Measurements from ENCODE around the gene CAMK2A.
"Not testable (repeated sequence)": the region's sequence is repeated elsewhere in the genome, so short reads cannot be mapped to it uniquely, and the experiment has no call there.

Gene CAMK2A

GRCh38 chr5:150253416-150254208, 36.0 kb downstream of the CAMK2A start:
- DNase-seq (ENCODE audit: low read depth) = no peak

- DNase-seq (ENCODE audit: low read depth) = no peak
Observed at GRCh38 chr5:150252489-150252888, 37.1 kb downstream of the CAMK2A start.

GRCh38 chr5:150251504-150251903, 38.1 kb downstream of the CAMK2A start:
- DNase-seq (ENCODE audit: low read depth) = no peak

DNA sequence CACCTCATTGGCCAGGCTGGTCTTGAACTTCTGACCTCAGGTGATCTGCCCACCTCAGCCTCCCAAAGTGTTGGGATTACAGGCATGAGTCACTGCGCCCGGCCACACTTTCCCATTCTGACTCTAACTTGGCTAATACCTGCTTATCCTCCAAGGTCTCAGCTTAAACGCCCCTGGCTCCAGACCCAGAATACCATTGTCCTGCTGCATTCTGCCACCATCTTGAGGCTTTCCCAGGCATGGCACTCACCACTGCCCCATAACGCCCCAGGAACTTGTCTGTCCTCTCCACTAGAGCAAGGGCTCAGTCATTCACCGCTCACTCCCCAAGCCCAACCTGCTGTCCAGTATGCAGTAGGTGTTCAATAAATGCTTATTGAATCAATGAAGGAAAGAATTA, 39.8 kb downstream of the CAMK2A start:
- DNase-seq (ENCODE audit: low read depth) = no peak

- DNase-seq (ENCODE audit: low read depth) = no peak
Observed at GRCh38 chr5:150248946-150249345, 40.6 kb downstream of the CAMK2A start.

DNA sequence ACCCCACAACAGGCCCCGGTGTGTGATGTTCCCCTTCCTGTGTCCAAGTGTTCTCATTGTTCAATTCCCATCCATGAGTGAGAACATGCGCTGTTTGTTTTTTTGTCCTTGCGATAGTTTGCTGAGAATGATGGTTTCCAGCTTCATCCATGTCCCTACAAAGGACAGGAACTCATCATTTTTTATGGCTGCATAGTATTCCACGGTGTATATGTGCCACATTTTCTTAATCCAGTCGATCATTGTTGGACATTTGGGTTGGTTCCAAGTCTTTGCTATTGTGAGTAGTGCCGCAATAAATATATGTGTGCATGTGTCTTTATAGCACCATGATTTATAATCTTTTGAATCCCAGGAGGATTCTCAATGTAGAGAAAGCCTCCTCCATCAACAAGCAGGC, 41.1 kb downstream of the CAMK2A start:
- not testable (repeated sequence) for DNase-seq (ENCODE audit: low read depth)

DNA sequence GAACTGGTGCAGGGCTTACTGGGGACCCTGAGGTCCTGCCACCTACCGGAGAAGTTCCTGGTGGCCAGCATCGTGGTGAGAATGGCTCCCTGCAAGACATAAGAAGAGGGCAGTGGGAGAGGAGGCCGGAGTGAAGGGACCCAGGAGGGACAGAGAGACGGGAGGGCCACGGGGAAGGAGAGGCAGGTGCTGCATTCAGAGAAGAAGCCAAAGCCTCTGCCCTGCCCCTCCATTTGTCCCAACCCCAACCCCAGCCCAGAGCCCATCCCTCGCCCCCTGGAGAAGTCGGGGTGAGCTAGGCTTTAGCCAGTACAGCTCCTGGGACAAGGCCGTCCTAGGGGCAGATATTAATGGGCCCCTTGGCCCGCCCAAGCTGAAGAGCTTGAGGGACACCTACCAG, 41.8 kb downstream of the CAMK2A start:
- no peak for DNase-seq (ENCODE audit: low read depth)

DNA sequence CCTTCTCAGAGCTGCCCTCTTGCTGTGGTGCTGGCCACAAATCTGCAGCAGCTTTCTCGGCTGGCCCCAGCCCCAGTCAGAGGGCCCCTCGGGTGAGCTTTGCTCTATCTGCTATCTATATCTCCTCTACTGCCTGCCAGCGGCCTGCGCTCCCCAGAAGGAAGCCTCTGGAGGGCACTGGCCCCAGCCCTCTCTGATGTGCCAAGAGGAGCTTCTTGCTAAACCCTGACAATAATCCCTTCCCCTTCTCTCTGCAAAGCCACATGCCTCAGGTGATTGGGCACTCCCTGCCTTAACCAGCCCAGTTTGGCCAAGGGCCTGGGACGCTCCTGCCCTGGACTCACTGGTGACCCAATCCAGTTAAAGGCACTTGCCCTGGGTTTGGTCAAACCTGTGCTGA, 42.7 kb downstream of the CAMK2A start:
- DNase-seq (ENCODE audit: low read depth) = no peak

- no peak for DNase-seq (ENCODE audit: low read depth)
Observed at GRCh38 chr5:150246429-150246828, 43.1 kb downstream of the CAMK2A start.

GRCh38 chr5:150245808-150246207, 43.8 kb downstream of the CAMK2A start:
- no peak for DNase-seq (ENCODE audit: low read depth)

- DNase-seq (ENCODE audit: low read depth) = no peak
Observed at GRCh38 chr5:150245111-150245789, 44.3 kb downstream of the CAMK2A start.

DNA sequence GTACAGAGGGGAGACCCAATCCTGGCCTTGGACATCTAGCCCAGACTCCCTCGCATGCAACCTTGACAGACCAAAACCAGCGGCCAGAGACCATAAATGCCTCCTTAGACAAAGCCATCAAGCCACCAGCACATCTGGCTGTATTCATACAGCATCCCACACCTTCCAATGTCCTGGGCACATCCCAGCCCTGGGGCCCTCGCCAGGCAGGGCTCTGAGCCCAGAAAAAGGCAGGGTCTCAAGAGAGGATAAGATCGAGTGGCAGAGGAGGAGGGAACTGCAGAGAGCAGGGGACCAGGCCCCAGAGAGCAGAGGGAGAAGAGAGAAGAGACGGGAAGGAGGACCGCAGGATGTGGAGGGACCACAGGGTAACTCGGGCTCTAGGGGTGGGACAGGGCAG, 45.4 kb downstream of the CAMK2A start:
- DNase-seq (ENCODE audit: low read depth) = no peak

DNA sequence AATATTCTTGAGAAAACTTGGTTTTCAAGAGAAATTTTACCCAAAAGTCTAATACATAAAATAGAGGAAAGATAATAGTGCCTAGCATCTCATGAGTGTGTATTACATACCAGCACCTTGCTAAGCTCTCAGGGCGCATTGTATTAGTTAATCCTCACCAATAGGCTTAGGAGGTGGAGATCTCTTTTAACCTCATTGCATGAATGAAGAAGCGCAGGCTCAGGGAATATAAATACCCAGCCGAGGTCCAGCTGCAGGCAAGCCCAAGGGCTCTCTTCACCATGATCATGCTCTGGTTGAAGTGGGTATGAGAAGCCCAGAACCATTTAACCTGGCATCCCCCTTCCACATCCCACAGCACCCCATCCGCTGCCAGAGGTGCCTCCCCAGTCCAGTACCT, 46.0 kb downstream of the CAMK2A start:
- DNase-seq (ENCODE audit: low read depth) = no peak

- no peak for DNase-seq (ENCODE audit: low read depth)
Observed at GRCh38 chr5:150242251-150242894, 47.2 kb downstream of the CAMK2A start.

GRCh38 chr5:150241298-150242160, 48.0 kb downstream of the CAMK2A start:
- DNase-seq (ENCODE audit: low read depth) = no peak

- DNase-seq (ENCODE audit: low read depth) = no peak
Observed at GRCh38 chr5:150239794-150240122, 49.8 kb downstream of the CAMK2A start.

DNA sequence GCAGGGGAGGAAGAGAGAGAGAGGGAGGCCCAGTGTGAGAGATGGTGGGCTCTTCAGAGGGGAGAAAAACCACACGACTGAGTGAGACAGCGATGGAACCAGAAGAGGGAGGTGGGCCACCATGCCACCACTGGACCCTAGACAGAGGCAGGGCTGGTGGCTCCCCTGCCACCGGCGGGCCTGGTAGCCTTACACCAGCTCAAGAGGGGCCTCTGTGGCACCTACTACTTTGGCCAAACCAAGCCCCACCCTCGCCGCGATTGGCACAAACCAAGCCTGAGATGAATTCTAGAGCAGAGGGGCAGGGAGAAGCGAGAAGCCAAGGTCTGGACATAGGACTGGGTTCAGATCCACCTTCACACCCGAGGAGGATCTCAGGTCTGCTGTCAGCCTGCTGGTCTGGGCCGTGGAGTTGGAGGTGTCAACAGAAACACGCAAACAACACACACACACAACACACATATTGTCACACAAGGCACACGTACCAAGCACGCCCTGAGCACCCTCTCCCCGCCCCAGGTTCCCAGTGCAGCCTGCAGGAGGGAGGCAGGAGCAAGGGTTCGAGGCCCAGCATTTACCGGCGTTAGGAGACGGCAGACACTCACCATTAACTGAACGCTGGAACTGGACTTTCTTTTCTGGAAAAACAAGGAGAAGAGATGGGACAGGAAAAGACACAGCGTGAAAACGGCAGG, 50.3 kb downstream of the CAMK2A start:
- no peak for DNase-seq (ENCODE audit: low read depth)

DNA sequence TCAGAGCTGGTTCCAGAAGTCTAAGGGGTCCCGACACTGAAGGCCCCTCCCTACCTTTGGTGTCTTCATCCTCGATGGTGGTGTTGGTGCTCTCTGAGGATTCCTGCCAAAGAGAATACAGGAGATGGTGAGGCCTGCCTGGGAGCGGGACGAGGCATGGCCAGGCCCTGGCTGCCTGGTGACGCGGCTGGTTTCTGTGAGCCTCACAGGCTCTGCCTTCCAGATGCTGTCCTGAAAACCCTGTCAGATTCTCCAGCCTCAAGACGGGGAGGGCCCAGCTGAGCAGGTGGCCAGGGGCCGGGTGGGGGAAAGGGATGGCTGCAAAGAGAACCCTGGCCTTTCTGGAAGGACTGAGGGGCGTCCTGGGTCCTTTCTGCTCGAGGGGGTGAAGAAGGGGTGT, 50.9 kb downstream of the CAMK2A start:
- no peak for DNase-seq (ENCODE audit: low read depth)

GRCh38 chr5:150236981-150237754, 52.4 kb downstream of the CAMK2A start:
- DNase-seq (ENCODE audit: low read depth) = no peak

- no peak for DNase-seq (ENCODE audit: low read depth)
Observed at GRCh38 chr5:150236313-150236712, 53.3 kb downstream of the CAMK2A start.

DNA sequence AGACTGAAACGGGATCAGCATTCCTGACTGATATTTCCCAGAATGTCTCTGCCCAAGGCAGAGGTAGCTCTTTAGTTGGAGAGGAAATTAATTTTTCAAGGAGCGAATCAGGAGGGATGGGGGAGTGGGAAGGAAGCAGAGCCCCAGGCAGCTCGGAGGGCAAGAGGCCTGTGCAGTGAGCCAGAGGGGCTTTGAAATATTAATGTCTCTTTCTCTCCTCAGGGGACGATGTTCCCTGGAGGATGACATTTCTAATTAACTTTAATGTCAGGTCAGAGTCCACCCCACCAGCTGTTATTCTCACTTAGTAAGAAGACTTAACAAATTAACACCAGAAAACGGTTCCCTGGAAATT, 54.1 kb downstream of the CAMK2A start:
- DNase-seq (ENCODE audit: low read depth) = no peak

Measured in stimulated activated CD4-positive, alpha-beta T cell treated with anti-CD3 and anti-CD28 coated beads, Interleukin-2, amount 100 ng/mL, for 4 hours (primary cell).